ENCODE measurements around the gene PIGA.
A peak's percentile ranks its signal among the peaks of the same experiment; 100 is the strongest.

Gene PIGA, protein sequence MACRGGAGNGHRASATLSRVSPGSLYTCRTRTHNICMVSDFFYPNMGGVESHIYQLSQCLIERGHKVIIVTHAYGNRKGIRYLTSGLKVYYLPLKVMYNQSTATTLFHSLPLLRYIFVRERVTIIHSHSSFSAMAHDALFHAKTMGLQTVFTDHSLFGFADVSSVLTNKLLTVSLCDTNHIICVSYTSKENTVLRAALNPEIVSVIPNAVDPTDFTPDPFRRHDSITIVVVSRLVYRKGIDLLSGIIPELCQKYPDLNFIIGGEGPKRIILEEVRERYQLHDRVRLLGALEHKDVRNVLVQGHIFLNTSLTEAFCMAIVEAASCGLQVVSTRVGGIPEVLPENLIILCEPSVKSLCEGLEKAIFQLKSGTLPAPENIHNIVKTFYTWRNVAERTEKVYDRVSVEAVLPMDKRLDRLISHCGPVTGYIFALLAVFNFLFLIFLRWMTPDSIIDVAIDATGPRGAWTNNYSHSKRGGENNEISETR

DNA sequence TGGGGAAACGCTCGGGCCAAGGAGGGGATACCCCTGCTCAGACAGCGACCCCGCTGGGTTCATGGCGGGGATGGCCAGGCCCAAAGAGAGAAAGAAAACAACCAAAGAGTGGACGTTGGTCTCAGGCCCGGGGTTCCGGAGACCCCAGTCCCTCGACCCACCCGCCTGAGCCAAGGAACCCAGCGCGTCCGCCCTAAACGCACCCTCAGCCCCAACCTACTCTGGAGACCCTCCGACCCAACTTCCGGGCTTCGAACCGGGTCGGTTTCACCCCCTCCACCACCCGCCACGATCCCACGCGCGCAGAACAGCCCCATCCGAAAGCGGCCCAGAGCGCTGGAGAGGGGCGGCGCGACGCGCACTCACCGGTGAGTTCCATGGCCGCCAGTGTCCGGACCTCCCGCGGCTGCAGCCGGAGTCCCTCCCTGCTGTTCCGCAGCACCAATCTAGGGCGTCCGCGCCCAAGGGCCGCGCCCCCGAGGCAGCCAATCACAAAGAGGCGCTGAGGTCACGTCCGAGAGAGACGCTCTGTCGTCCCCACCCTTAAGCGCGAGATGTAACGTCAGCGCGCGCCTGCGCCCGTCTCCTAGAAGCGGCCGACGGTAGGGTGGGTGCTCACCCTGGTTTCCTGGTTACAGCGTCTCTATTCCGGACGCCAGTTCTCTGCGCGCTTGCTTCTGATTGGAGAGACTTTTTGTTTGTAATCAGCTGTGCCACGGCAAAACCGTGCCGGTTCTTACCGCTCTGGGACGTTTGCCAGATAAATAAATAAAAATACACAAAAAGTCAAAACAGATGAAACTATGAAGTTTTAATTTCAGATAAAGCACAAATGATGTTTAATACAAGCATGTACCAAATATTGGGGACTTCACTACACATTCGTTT, at the start of gene PIGA:
Gene PIGA, minus strand, starts transcription at position 389 of the 888 bp plus-strand sequence. CDS start 3,593 bp downstream, outside the sequence.
- CTCF ChIA-PET = no interaction called here

DNA sequence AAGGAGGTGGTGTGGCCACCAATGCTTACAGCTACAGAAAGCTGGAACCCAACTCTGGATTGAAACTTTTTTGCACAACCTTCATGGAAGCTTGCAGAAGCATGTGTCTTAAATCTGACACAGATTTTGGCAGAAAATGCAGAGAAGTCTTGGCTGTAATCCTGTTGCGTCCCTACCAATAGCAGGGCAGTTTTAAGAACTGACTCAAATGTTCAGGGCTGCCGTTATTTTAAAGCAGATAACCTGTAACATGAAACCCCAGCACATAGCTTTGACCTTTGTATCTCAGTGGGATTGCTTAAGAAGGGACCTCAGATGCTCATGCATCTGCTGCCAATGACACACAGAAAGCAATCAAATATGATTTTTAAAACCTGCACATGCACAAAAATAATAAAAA, 49.0 kb upstream of the PIGA start, which contains the start of gene VEGFD:
Gene VEGFD, minus strand, starts transcription at position 110 of the 400 bp plus-strand sequence. CDS start 467 bp downstream, outside the sequence.
- CTCF ChIA-PET = no interaction called here
- no peak within 1 kb of the TSS for H3K27ac ChIP-seq
- no peak for DNase-seq (ENCODE audit: low spot score)
- POLR2A ChIA-PET (ENCODE audit: low non-redundant PET) = no interaction called here
- TF ChIP-seq, protein P1, sequence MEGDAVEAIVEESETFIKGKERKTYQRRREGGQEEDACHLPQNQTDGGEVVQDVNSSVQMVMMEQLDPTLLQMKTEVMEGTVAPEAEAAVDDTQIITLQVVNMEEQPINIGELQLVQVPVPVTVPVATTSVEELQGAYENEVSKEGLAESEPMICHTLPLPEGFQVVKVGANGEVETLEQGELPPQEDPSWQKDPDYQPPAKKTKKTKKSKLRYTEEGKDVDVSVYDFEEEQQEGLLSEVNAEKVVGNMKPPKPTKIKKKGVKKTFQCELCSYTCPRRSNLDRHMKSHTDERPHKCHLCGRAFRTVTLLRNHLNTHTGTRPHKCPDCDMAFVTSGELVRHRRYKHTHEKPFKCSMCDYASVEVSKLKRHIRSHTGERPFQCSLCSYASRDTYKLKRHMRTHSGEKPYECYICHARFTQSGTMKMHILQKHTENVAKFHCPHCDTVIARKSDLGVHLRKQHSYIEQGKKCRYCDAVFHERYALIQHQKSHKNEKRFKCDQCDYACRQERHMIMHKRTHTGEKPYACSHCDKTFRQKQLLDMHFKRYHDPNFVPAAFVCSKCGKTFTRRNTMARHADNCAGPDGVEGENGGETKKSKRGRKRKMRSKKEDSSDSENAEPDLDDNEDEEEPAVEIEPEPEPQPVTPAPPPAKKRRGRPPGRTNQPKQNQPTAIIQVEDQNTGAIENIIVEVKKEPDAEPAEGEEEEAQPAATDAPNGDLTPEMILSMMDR (conservative IDR thresholded peaks at IDR 0.05; ENCODE audit: low read depth) = no peak

More for the DNA sequence above, at the start of gene PIGA:
- peak; percentile 94 for DNase-seq (ENCODE audit: low spot score)
- H3K27ac ChIP-seq = peak within 1 kb of the TSS; percentile 67
- TF ChIP-seq, protein P1 (conservative IDR thresholded peaks at IDR 0.05; ENCODE audit: low read depth) = no peak
- POLR2A ChIA-PET (ENCODE audit: low non-redundant PET) = no interaction called here

DNA sequence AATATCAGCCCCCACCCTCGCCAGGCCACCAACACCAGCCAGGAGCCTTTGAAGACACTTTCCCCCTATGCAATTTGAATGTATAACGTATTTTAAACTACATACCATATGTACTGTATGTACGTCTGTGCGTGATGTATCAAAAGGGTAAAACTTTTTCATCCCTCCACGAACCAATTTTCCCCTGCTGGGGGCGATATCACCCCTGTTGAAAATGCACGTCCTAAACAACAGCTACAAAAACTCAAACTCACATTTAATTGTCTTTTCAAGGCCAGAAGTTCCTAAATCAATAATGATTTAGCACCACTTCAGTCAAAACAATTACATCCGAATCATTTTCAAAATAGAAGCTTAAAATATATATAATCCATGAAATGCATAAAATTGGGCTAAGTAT, 47.5 kb upstream of the PIGA start:
- no peak overlapping the region for H3K27ac ChIP-seq
- TF ChIP-seq, protein P1 (conservative IDR thresholded peaks at IDR 0.05; ENCODE audit: low read depth) = no peak
- POLR2A ChIA-PET (ENCODE audit: low non-redundant PET) = no interaction called here
- CTCF ChIA-PET = interaction anchor here (0.6 kb wide), 2 partner anchors 33 to 393 kb away, joined by 3 to 4 read pairs; no protein-coding TSS in a partner anchor
- DNase-seq (ENCODE audit: low spot score) = no peak

DNA sequence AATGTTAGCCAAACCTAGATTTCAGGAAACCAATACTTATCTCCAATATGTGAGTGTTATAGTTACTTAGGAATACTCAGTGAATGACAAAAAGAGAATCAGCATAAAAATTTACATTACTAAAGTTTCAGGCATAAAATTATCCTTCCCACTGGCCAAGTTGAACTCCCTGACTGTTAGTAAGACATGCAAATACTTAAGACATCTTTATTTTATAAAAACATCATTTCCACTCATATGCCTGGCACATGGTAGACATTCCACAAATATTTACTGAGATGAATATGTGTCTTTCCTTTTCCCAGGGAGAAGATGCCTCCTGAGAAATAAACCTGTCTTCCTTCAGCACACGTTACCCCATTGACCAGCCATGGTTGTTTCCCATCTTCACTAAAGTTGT, 41.6 kb upstream of the PIGA start:
- DNase-seq (ENCODE audit: low spot score) = no peak
- CTCF ChIA-PET = no interaction called here
- no peak overlapping the region for H3K27ac ChIP-seq
- TF ChIP-seq, protein P1 (conservative IDR thresholded peaks at IDR 0.05; ENCODE audit: low read depth) = no peak
- POLR2A ChIA-PET (ENCODE audit: low non-redundant PET) = no interaction called here

DNA sequence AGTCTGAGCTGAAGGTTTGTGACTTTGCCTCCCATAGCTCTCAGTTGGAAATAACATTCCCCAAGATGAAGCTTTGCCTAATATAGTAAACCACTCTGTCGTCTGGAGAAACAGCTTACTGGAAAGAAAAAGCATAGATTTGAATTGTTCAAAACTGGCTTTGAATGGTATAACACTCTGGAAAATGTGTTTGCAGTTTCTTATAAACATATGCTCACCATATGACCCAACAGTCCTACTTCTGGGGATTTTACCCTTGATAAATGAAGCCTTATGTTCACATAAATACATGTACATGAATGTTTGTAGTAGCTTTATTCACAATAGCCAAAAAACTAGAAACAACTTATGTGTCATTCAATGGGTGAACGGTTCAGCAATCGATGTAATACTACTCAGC, 38.7 kb upstream of the PIGA start:
- H3K27ac ChIP-seq = no peak overlapping the region
- CTCF ChIA-PET = no interaction called here
- DNase-seq (ENCODE audit: low spot score) = no peak
- POLR2A ChIA-PET (ENCODE audit: low non-redundant PET) = no interaction called here
- TF ChIP-seq, protein P1 (conservative IDR thresholded peaks at IDR 0.05; ENCODE audit: low read depth) = no peak

Measured in RWPE1 (cell line).